H9 (cell line): ENCODE measurements around the gene CNTN2. TPM values are rescaled to one million over a fixed set of nuclear protein-coding genes. Genes with fewer than 3 reads are reported as not detected.

ENCODE experiments used
- DNase-seq: peaks from one replicate; pipeline ENCODE4 v3.0.0-alpha.2; 2017
- H2AFZ ChIP-seq: one replicate; pipeline ENCODE4 v1.6.1; 2013; ENCODE audit warnings: mild to moderate bottlenecking, low read length, control low read depth, moderate library complexity
- H2AK5ac ChIP-seq: 2 replicates; pipeline ENCODE4 v1.6.1; 2013; ENCODE audit warnings: low read length, control low read depth, mixed read lengths; ENCODE audit not compliant: insufficient read length
- H2BK120ac ChIP-seq: one replicate; pipeline ENCODE4 v1.6.1; 2013; ENCODE audit warnings: low read depth, mild to moderate bottlenecking, low read length, control low read depth, inconsistent platforms; ENCODE audit not compliant: poor library complexity, severe bottlenecking
- H2BK12ac ChIP-seq: 2 replicates; pipeline ENCODE4 v1.6.1; 2013; ENCODE audit warnings: low read length, control low read depth, mixed read lengths, low read depth; ENCODE audit not compliant: insufficient read length
- H2BK15ac ChIP-seq: 2 replicates; pipeline ENCODE4 v1.6.1; 2013; ENCODE audit warnings: low read depth, low read length, control low read depth
- H2BK20ac ChIP-seq: one replicate; pipeline ENCODE4 v1.6.1; 2013; ENCODE audit warnings: low read depth, mild to moderate bottlenecking, low read length, control low read depth, inconsistent platforms; ENCODE audit not compliant: poor library complexity, severe bottlenecking
- H2BK5ac ChIP-seq: 2 replicates; pipeline ENCODE4 v1.6.1; 2013; ENCODE audit warnings: low read length, control low read depth, mixed read lengths; ENCODE audit not compliant: insufficient read length
- H3K14ac ChIP-seq: 2 replicates; pipeline ENCODE4 v1.6.1; 2013; ENCODE audit warnings: low read length, control low read depth; ENCODE audit not compliant: insufficient read depth
- H3K18ac ChIP-seq: 2 replicates; pipeline ENCODE4 v1.6.1; 2013; ENCODE audit warnings: low read depth, mild to moderate bottlenecking, mixed read lengths, low read length, control low read depth; ENCODE audit not compliant: insufficient read length
- H3K23ac ChIP-seq: 2 replicates; pipeline ENCODE4 v1.6.1; 2013; ENCODE audit warnings: low read length, control low read depth, mixed read lengths, low read depth; ENCODE audit not compliant: insufficient read length
- H3K23me2 ChIP-seq: 2 replicates; pipeline ENCODE4 v1.6.1; 2013; ENCODE audit warnings: low read depth, mild to moderate bottlenecking, mixed read lengths, low read length, control low read depth; ENCODE audit not compliant: insufficient read length, poor library complexity, severe bottlenecking
- H3K27ac ChIP-seq: 2 replicates; pipeline ENCODE4 v1.5.1; 2013; ENCODE audit warnings: low read length, control low read depth, mixed read lengths, low read depth; ENCODE audit not compliant: insufficient read length
- H3K27me3 ChIP-seq: 2 replicates; pipeline ENCODE4 v1.6.1; 2013; ENCODE audit warnings: low read length, control low read depth, inconsistent platforms; ENCODE audit not compliant: insufficient read depth
- H3K4ac ChIP-seq: 2 replicates; pipeline ENCODE4 v1.6.1; 2013; ENCODE audit warnings: low read depth, mild to moderate bottlenecking, control low read depth, inconsistent platforms, low read length, moderate library complexity
- H3K4me1 ChIP-seq: 2 replicates; pipeline ENCODE4 v1.6.1; 2013; ENCODE audit warnings: low read length, control low read depth, inconsistent platforms; ENCODE audit not compliant: insufficient read depth
- H3K4me2 ChIP-seq: 2 replicates; pipeline ENCODE4 v1.6.1; 2013; ENCODE audit warnings: low read length, control low read depth, mixed read lengths; ENCODE audit not compliant: insufficient read length, insufficient read depth
- H3K56ac ChIP-seq: 2 replicates; pipeline ENCODE4 v1.6.1; 2013; ENCODE audit warnings: low read depth, mild to moderate bottlenecking, mixed read lengths, low read length, control low read depth; ENCODE audit not compliant: insufficient read length
- H3K79me1 ChIP-seq: 2 replicates; pipeline ENCODE4 v1.6.1; 2013; ENCODE audit warnings: low read depth, mild to moderate bottlenecking, moderate library complexity, low read length, control low read depth, inconsistent platforms; ENCODE audit not compliant: insufficient read depth, poor library complexity, severe bottlenecking
- H3K79me2 ChIP-seq: 2 replicates; pipeline ENCODE4 v1.6.1; 2013; ENCODE audit warnings: low read length, control low read depth, inconsistent platforms; ENCODE audit not compliant: insufficient read depth
- H3K9ac ChIP-seq: 2 replicates; pipeline ENCODE4 v1.6.1; 2013; ENCODE audit warnings: low read length, control low read depth, mixed read lengths; ENCODE audit not compliant: insufficient read length; ENCODE audit errors: extremely low read depth
- H3K9me3 ChIP-seq: one replicate; pipeline ENCODE4 v1.6.1; 2013; ENCODE audit warnings: low read depth, low read length, inconsistent platforms; ENCODE audit not compliant: control insufficient read depth
- H3T11ph ChIP-seq: one replicate; pipeline ENCODE4 v1.6.1; 2013; ENCODE audit warnings: mild to moderate bottlenecking, low read length, control low read depth, inconsistent platforms
- H4K20me1 ChIP-seq: one replicate; pipeline ENCODE4 v1.6.1; 2013; ENCODE audit not compliant: control insufficient read depth, insufficient read length, insufficient read depth
- H4K5ac ChIP-seq: 2 replicates; pipeline ENCODE4 v1.6.1; 2013; ENCODE audit warnings: low read depth, mild to moderate bottlenecking, mixed read lengths, low read length, control low read depth; ENCODE audit not compliant: insufficient read length
- H4K8ac ChIP-seq: replicated peaks from 2 replicates; pipeline ENCODE4 v1.6.1; 2013; ENCODE audit warnings: low read length, control low read depth, mixed read lengths, low read depth; ENCODE audit not compliant: insufficient read length
- H4K91ac ChIP-seq: 2 replicates; pipeline ENCODE4 v1.6.1; 2013; ENCODE audit warnings: low read depth, mild to moderate bottlenecking, moderate library complexity, mixed read lengths, low read length, control low read depth; ENCODE audit not compliant: insufficient read length
- H3K27ac Mint-ChIP-seq, 3 experiments: 2 replicates in 2 of 3; 3 replicates in 1 of 3; pipeline ENCODE4 v1.8.0; 2020 to 2021; ENCODE audit warnings: mixed read lengths in 3 of 3, mild to moderate bottlenecking in 1 of 3, moderate library complexity in 1 of 3
- H3K27me3 Mint-ChIP-seq: 2 replicates; pipeline ENCODE4 v1.8.0; 2021; ENCODE audit warnings: low read depth, mild to moderate bottlenecking, moderate library complexity, mixed read lengths
- H3K36me3 Mint-ChIP-seq, 3 experiments: 2 replicates in 2 of 3; 3 replicates in 1 of 3; pipeline ENCODE4 v1.8.0; 2020 to 2021; ENCODE audit warnings: low read depth in 3 of 3, mixed read lengths in 3 of 3; ENCODE audit not compliant: insufficient read depth in 1 of 3
- H3K4me1 Mint-ChIP-seq, 2 experiments: 2 replicates each; pipeline ENCODE4 v1.8.0; 2020; ENCODE audit warnings: mixed read lengths in 2 of 2
- H3K4me3 Mint-ChIP-seq, 2 experiments: 2 replicates in 1 of 2; 3 replicates in 1 of 2; pipeline ENCODE4 v1.8.0; 2020 to 2021; ENCODE audit warnings: mild to moderate bottlenecking in 2 of 2, mixed read lengths in 2 of 2, moderate library complexity in 1 of 2
- H3K9me3 Mint-ChIP-seq, 2 experiments: 2 replicates in 1 of 2; 3 replicates in 1 of 2; pipeline ENCODE4 v1.8.0; 2020; ENCODE audit warnings: mild to moderate bottlenecking in 2 of 2, mixed read lengths in 2 of 2, moderate library complexity in 1 of 2
- CTCF ChIP-seq: fragments of 200-600 bp; sonication (generic); conservative IDR thresholded peaks from 3 replicates; pipeline ENCODE4 v1.8.0; 2021; ENCODE audit warnings: antibody characterized with exemption, mild to moderate bottlenecking
- WGBS: extraction: QIAGEN DNeasy Blood & Tissue Kit; methylation state at CpG from one replicate; pipeline ENCODE4 v1.1.7; 2013; ENCODE audit warnings: missing lambda C conversion rate, low lambda C conversion rate, mixed read lengths; ENCODE audit not compliant: insufficient read length; ENCODE audit errors: extremely low coverage; 5-methylcytosine and 5-hydroxymethylcytosine counted together
- total RNA-seq: library from RNA; stranded (reverse); gene quantifications from 2 replicates; pipeline ENCODE4 v1.2.1, GENCODE V29; 2021

CNTN2 gene
- total RNA-seq, 1 experiment from 2014 or later, result 0.42 TPM

GRCh38 chr1:205041001-205041715, 1.9 kb upstream of the CNTN2 start:
- H3K27me3 ChIP-seq, result no peaks in the 10 kb centered on the region; the same call in 1 of the 2 replicates
- no peak overlapping the region for H3K4me2 ChIP-seq
- H3K4me1 ChIP-seq, result peaks cover 12% of the 10 kb centered on the region; the same call in 1 of the 2 replicates
- no peak overlapping the region for H2BK12ac ChIP-seq
- no peaks in the 10 kb centered on the region for H3K79me2 ChIP-seq
- no peak overlapping the region for H3K23ac ChIP-seq
- Mint-ChIP-seq H3K4me3 (no peak overlapping the region), H3K36me3 (no peaks in the 10 kb centered on the region), H3K27me3 (peaks cover 80% of the 10 kb centered on the region), H3K27ac (no peak overlapping the region), H3K4me1 (peaks cover 24 to 26% of the 10 kb centered on the region in 2 experiments), H3K9me3 (no peaks in the 10 kb centered on the region; a peak in 1 of 5 replicates)
- H3K18ac ChIP-seq, result no peak overlapping the region
- no peak overlapping the region for H3K14ac ChIP-seq
- H3K79me1 ChIP-seq, result no peaks in the 10 kb centered on the region
- TF ChIP-seq CTCF, result no peak
- no peak overlapping the region for H4K5ac ChIP-seq
- no peak overlapping the region for H2BK20ac ChIP-seq
- DNase-seq, result no peak
- no CpG with 5 or more reads among the region's 4 CpGs for WGBS
- no peaks in the 10 kb centered on the region for H3K23me2 ChIP-seq
- no peak overlapping the region for H3K56ac ChIP-seq
- H2AK5ac ChIP-seq, result no peak overlapping the region
- no peak overlapping the region for H2BK120ac ChIP-seq
- no peak overlapping the region for H2BK5ac ChIP-seq
- no peak overlapping the region for H4K91ac ChIP-seq
- no peak overlapping the region for H3K27ac ChIP-seq
- no peak overlapping the region for H3K4ac ChIP-seq
- no peaks in the 10 kb centered on the region for H3K9me3 ChIP-seq
- no peak overlapping the region for H3K9ac ChIP-seq
- no peak overlapping the region for H3T11ph ChIP-seq
- H4K20me1 ChIP-seq, result no peaks in the 10 kb centered on the region
- no peak overlapping the region for H2BK15ac ChIP-seq
- no peak overlapping the region for H4K8ac ChIP-seq
- no peak overlapping the region for H2AFZ ChIP-seq
